CD8-positive, alpha-beta memory T cell (primary cell): Measurements from ENCODE around the gene CDHR2. TPM values are rescaled to one million over a fixed set of nuclear protein-coding genes. Genes with fewer than 3 reads are reported as not detected.

Source experiments
- CTCF ChIA-PET: fragments of 350-600 bp; sonication (Branson Sonifier 250); formaldehyde crosslinking; loops from one replicate; lab custom pipeline; 2021; ENCODE audit warnings: antibody characterized with exemption; lab: Charles Lee
- POLR2A ChIA-PET: fragments of 350-600 bp; sonication (Branson Sonifier 250); formaldehyde crosslinking; loops from one replicate; lab custom pipeline; 2021; ENCODE audit warnings: antibody characterized with exemption; lab: Charles Lee
- DNase-seq, 5 donors: peaks; one replicate each; pipeline versions ENCODE4 v3.0.0 to v3.0.0-alpha.2; 2020 to 2022; ENCODE audit warnings: mixed read lengths in 1 of 5
- H3K27ac ChIP-seq: one replicate; pipeline ENCODE4 v1.7.0; 2013; ENCODE audit warnings: low read depth, mild to moderate bottlenecking, low read length, moderate library complexity
- H3K27me3 ChIP-seq: 2 replicates; pipeline ENCODE4 v1.7.0; 2013; ENCODE audit warnings: low read length, mild to moderate bottlenecking; ENCODE audit not compliant: insufficient read depth, poor library complexity, severe bottlenecking
- H3K36me3 ChIP-seq: 2 replicates; pipeline ENCODE4 v1.7.0; 2013; ENCODE audit warnings: mild to moderate bottlenecking, low read length, moderate library complexity; ENCODE audit not compliant: insufficient read depth
- H3K4me1 ChIP-seq: 2 replicates; pipeline ENCODE4 v1.7.0; 2013; ENCODE audit warnings: mild to moderate bottlenecking, low read length, moderate library complexity; ENCODE audit not compliant: insufficient read depth
- H3K4me3 ChIP-seq: 2 replicates; pipeline ENCODE4 v1.7.0; 2013; ENCODE audit warnings: mild to moderate bottlenecking, low read length
- H3K9me3 ChIP-seq: 2 replicates; pipeline ENCODE4 v1.7.0; 2013; ENCODE audit warnings: mild to moderate bottlenecking, low read length
- H3K27ac Mint-ChIP-seq, 8 donors: one replicate each; pipeline ENCODE4 v1.8.0; 2020 to 2021; ENCODE audit warnings: mixed read lengths in 8 of 8, mild to moderate bottlenecking in 6 of 8, inconsistent platforms in 3 of 8, moderate library complexity in 3 of 8
- H3K27me3 Mint-ChIP-seq, 2 donors: one replicate each; pipeline ENCODE4 v1.8.0; 2020 to 2021; ENCODE audit warnings: mixed read lengths in 2 of 2, mild to moderate bottlenecking in 1 of 2, moderate library complexity in 1 of 2
- H3K36me3 Mint-ChIP-seq, 3 donors: one replicate each; pipeline ENCODE4 v1.8.0; 2020 to 2021; ENCODE audit warnings: mixed read lengths in 3 of 3, inconsistent platforms in 1 of 3, mild to moderate bottlenecking in 1 of 3
- H3K4me1 Mint-ChIP-seq, 3 donors: one replicate each; pipeline ENCODE4 v1.8.0; 2020 to 2021; ENCODE audit warnings: mixed read lengths in 3 of 3, inconsistent platforms in 1 of 3, mild to moderate bottlenecking in 1 of 3
- H3K4me3 Mint-ChIP-seq, 7 donors: one replicate each; pipeline ENCODE4 v1.8.0; 2020 to 2021; ENCODE audit warnings: mixed read lengths in 7 of 7, mild to moderate bottlenecking in 6 of 7, moderate library complexity in 4 of 7, inconsistent platforms in 2 of 7
- H3K9me3 Mint-ChIP-seq, 5 donors: one replicate each; pipeline ENCODE4 v1.8.0; 2020 to 2022; ENCODE audit warnings: mixed read lengths in 5 of 5, mild to moderate bottlenecking in 3 of 5, moderate library complexity in 2 of 5, inconsistent platforms in 1 of 5
- polyA plus RNA-seq: library from polyadenylated mRNA; unstranded; fragments of 300-500 nt; fragmentation: Illumina TruSeq; gene quantifications from one replicate; pipeline ENCODE4 v1.2.3, GENCODE V29; 2021
- total RNA-seq, 2 experiments: library from RNA; stranded (reverse); gene quantifications; one replicate each; pipeline ENCODE4 v1.2.3, GENCODE V29; 2021

Gene CDHR2
- total and polyA plus RNA-seq, 3 experiments from 2014 or later = 0.49 to 1.1 TPM; not detected in 1

DNA sequence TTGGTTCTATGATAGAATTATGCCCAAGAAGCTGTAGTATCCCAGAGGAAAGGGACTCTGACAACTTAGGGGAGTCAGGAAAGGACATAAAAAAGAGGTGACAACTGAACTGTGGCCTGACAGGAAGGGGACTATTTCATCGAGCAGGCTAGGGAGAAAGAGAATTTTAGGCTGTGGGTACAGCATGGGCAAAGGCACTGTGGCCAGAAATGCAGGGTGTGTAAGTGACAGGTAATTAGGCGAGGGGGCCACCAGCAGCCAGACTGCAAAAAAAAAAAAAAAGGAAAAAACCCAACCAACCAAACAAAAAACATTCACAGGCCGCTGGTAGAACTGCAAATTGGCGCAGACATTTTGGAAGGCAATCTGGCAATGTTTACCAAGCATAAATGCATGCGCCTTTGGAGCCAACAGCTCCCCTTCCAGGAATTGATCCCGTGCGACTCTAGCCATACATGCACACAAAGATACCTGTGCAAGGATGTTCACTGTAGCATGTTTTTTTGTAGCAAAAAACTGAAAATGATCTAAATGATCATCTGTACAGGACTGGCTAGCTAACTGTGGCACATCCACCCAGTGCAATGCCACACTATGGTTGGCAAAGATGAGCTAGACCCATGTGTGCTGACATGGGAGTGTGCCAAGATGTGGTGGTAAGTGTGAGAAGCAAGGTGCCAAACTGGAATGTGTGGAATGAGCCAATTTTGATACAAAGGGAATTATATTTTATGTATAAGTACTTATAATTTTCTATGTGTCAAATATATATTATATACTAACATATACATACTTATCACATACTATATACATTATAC is 82.5 kb downstream of the CDHR2 start:
- Histone ChIP-seq H3K27me3 (peaks cover 49% of the 10 kb centered on the region), H3K4me3 (no peak overlapping the region), H3K4me1 (peaks cover 6% of the 10 kb centered on the region), H3K27ac (no peak overlapping the region), H3K9me3 (no peaks in the 10 kb centered on the region), H3K36me3 (no peaks in the 10 kb centered on the region)
- H3K4me1 Mint-ChIP-seq = peaks cover 7 to 23% (median 14%) of the 10 kb centered on the region in 3 donors
- H3K27ac Mint-ChIP-seq = peak overlapping the region in 1 of 8 donors; percentile 17
- CTCF ChIA-PET = interaction anchor here (1.3 to 2.3 kb wide), 4 partner anchors 16 to 29 kb away, joined by 4 to 10 read pairs (median 9); partner anchors contain the start of gene TSPAN17
- peak overlapping the region in 1 of 7 donors; percentile 12 for H3K4me3 Mint-ChIP-seq
- H3K36me3 Mint-ChIP-seq = peaks cover 0 to 2% (median 0%) of the 10 kb centered on the region in 3 donors
- peaks cover 55 to 74% of the 10 kb centered on the region in 2 donors for H3K27me3 Mint-ChIP-seq
- POLR2A ChIA-PET = interaction anchor here (0.7 kb wide), 1 partner anchor 29 kb away, joined by 5 read pairs; no protein-coding TSS in a partner anchor
- peaks cover 0 to 3% (median 0%) of the 10 kb centered on the region in 5 donors for H3K9me3 Mint-ChIP-seq
- DNase-seq = no peak

DNA sequence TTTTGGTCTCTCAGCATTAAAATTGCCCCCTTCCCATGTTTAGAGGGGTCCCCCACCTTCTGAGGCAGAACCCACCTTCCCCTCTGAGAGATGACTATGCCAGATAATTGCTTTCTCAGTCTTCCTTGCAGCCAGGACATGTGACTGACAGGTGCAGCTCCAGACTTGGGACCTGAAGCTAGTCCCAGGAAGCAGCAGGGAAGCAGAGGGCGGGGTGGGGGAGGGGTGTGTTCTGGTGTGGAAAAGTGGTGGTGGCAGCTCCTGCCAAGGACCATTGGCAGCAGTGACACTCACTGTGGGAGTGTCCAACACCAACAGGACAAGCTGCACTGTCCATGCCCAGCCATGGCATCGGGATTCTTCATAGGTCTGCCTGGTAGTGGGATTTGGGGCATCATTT is 83.6 kb downstream of the CDHR2 start:
- H3K27ac Mint-ChIP-seq = no peak overlapping the region
- H3K4me1 Mint-ChIP-seq = peaks cover 7 to 23% (median 14%) of the 10 kb centered on the region in 3 donors
- Histone ChIP-seq H3K27ac (no peak overlapping the region), H3K9me3 (no peaks in the 10 kb centered on the region), H3K27me3 (peaks cover 48% of the 10 kb centered on the region), H3K36me3 (no peaks in the 10 kb centered on the region), H3K4me1 (peaks cover 6% of the 10 kb centered on the region), H3K4me3 (no peak overlapping the region)
- H3K27me3 Mint-ChIP-seq = peaks cover 63 to 64% of the 10 kb centered on the region in 2 donors
- H3K4me3 Mint-ChIP-seq = no peak overlapping the region
- POLR2A ChIA-PET = no interaction called here
- CTCF ChIA-PET = interaction anchor here (0.5 to 1.8 kb wide), 4 partner anchors 25 to 478 kb away, joined by 3 to 9 read pairs (median 3); no protein-coding TSS in a partner anchor
- H3K36me3 Mint-ChIP-seq = peaks cover 0 to 2% (median 0%) of the 10 kb centered on the region in 3 donors
- DNase-seq = no peak
- peaks cover 0 to 3% (median 0%) of the 10 kb centered on the region in 5 donors for H3K9me3 Mint-ChIP-seq

DNA sequence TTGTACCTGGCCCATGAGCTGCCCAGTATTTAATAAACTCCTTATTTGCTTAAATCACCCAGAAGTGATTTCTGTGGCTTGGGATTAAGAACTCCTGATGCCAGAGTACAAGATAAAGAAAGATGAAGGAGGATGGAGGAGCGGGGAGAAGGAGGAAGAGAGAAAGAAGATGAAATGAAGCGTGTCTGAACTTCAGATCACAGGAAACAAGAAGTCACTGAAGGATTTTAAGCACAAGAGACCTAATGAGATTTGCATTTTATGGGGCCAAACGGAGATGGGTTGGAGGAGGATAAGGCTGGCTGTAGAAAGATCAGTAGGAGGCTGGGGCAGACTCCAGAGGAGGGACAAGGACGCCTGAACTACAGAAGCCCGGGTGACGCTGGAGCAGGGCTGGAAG is 84.5 kb downstream of the CDHR2 start:
- no peaks in the 10 kb centered on the region for H3K36me3 Mint-ChIP-seq
- Histone ChIP-seq H3K27me3 (peaks cover 42% of the 10 kb centered on the region), H3K9me3 (no peaks in the 10 kb centered on the region), H3K4me1 (peaks cover 6% of the 10 kb centered on the region), H3K27ac (no peak overlapping the region), H3K36me3 (no peaks in the 10 kb centered on the region), H3K4me3 (no peak overlapping the region)
- peaks cover 7 to 19% (median 10%) of the 10 kb centered on the region in 3 donors for H3K4me1 Mint-ChIP-seq
- no peak overlapping the region for H3K4me3 Mint-ChIP-seq
- no peak overlapping the region for H3K27ac Mint-ChIP-seq
- ChIA-PET CTCF (interaction anchor here (1.0 to 1.1 kb wide), 3 partner anchors 24 to 217 kb away, joined by 3 read pairs; no protein-coding TSS in a partner anchor), POLR2A (interaction anchor here (1.1 kb wide), 1 partner anchor 13 kb away, joined by 3 read pairs; the partner anchor contains the start of gene TSPAN17)
- peaks cover 54 to 55% of the 10 kb centered on the region in 2 donors for H3K27me3 Mint-ChIP-seq
- peaks cover 0 to 3% (median 0%) of the 10 kb centered on the region in 5 donors for H3K9me3 Mint-ChIP-seq
- DNase-seq = no peak

DNA sequence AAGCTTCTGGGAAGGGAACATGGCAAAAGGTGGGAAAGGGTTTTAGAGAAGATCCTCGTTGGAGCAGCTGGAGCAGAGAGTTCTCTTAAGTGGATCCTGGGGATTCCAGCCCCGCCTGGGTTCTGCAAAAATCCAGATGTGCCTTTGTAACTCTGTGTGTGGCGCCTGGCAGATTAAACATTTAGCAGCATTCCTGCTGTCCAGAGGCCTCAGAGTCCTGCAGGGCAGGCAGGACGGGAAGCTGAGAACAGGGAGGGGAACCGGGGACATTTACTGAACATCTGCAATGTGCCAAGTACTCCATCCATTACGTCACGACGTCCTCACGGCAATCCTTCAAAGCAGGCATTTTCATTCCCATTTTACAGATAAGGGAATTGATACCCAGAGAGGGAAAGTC is 87.3 kb downstream of the CDHR2 start:
- Mint-ChIP-seq H3K9me3 (peaks cover 0 to 3% (median 0%) of the 10 kb centered on the region in 5 donors), H3K36me3 (no peaks in the 10 kb centered on the region), H3K27ac (no peak overlapping the region), H3K27me3 (peaks cover 36 to 44% of the 10 kb centered on the region in 2 donors), H3K4me3 (no peak overlapping the region), H3K4me1 (no peaks in the 10 kb centered on the region)
- H3K36me3 ChIP-seq = no peaks in the 10 kb centered on the region
- ChIA-PET POLR2A (no interaction called here), CTCF (interaction anchor here (0.6 to 1.8 kb wide), 2 partner anchors 24 to 208 kb away, joined by 3 to 7 read pairs; no protein-coding TSS in a partner anchor)
- peaks cover 16% of the 10 kb centered on the region for H3K27me3 ChIP-seq
- no peaks in the 10 kb centered on the region for H3K4me1 ChIP-seq
- H3K9me3 ChIP-seq = no peaks in the 10 kb centered on the region
- no peak overlapping the region for H3K27ac ChIP-seq
- DNase-seq = no peak
- H3K4me3 ChIP-seq = no peak overlapping the region

DNA sequence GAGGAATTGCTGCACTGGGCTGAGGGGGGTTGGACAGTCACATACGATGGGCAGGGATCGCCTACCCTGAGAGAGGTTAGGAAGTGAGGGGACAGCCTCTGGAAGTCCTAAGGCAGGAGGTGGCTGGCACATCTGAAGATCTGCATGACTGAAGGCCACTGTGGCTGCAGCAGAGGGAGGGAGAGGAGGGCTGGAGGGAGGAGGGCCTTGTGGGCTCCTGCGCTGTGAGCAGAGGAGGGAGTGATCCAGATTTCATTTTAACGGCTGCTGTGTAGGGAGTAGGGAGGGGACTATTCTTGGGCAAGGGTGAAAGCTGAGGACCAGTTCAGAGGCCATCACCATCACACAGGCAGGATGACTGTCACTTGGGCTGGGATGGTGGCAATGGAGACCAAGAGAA is 88.4 kb downstream of the CDHR2 start:
- Mint-ChIP-seq H3K36me3 (no peaks in the 10 kb centered on the region), H3K4me1 (no peaks in the 10 kb centered on the region), H3K27me3 (peaks cover 25 to 43% of the 10 kb centered on the region in 2 donors), H3K9me3 (peaks cover 0 to 3% (median 0%) of the 10 kb centered on the region in 5 donors), H3K27ac (no peak overlapping the region), H3K4me3 (no peak overlapping the region)
- Histone ChIP-seq H3K4me1 (no peaks in the 10 kb centered on the region), H3K27me3 (peaks cover 14% of the 10 kb centered on the region), H3K9me3 (no peaks in the 10 kb centered on the region), H3K36me3 (no peaks in the 10 kb centered on the region), H3K27ac (no peak overlapping the region), H3K4me3 (no peak overlapping the region)
- ChIA-PET CTCF (no interaction called here), POLR2A (no interaction called here)
- no peak for DNase-seq

DNA sequence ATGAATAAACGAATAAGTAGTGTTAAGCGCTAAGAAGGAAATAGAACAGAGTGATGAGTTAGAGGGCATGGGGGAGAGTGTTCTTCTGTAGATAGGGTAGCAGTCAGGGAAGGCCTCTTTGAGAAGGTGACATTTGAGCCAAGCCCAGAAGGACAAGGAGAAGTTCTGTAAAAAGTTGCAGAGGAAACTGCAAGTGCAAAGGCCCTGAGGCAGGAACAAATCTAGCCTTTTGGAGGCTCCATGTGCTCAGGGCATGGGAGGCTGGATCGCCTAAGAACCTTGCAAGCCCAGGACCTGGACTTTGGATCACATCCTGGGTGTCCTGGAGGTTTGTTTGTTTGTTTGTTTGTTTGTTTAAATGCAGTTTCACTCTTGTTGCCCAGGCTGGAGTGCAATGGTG is 89.3 kb downstream of the CDHR2 start:
- no peak overlapping the region for H3K27ac Mint-ChIP-seq
- H3K4me3 Mint-ChIP-seq = no peak overlapping the region
- Histone ChIP-seq H3K27me3 (peaks cover 14% of the 10 kb centered on the region), H3K27ac (no peak overlapping the region), H3K36me3 (no peaks in the 10 kb centered on the region), H3K4me3 (no peak overlapping the region), H3K9me3 (no peaks in the 10 kb centered on the region), H3K4me1 (no peaks in the 10 kb centered on the region)
- no peaks in the 10 kb centered on the region for H3K4me1 Mint-ChIP-seq
- ChIA-PET POLR2A (no interaction called here), CTCF (interaction anchor here (2.2 kb wide), 1 partner anchor 22 kb away, joined by 10 read pairs; no protein-coding TSS in a partner anchor)
- peaks cover 18 to 37% of the 10 kb centered on the region in 2 donors for H3K27me3 Mint-ChIP-seq
- no peaks in the 10 kb centered on the region for H3K36me3 Mint-ChIP-seq
- DNase-seq = no peak
- H3K9me3 Mint-ChIP-seq = peaks cover 0 to 3% (median 0%) of the 10 kb centered on the region in 5 donors

DNA sequence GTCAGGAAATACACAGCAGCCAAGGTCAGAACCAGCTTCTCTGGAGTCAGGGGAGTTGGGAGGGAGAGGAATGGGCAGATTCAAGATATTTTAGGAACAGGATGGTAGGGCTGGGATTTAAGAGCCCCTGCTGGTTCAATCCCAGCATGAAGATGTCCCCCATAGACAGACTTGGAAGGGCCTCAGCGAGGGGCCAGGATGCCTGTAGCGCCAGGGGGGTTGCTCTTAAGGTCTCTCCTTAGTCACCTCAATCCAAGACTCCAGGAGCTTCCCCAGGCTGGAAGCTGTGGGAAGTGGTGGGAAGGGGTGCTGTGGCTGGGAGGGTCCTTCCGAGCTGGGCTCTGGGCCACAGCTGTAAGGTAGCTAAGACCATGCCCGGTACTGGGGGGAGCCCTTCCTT is 90.1 kb downstream of the CDHR2 start:
- H3K4me1 Mint-ChIP-seq = no peaks in the 10 kb centered on the region
- no peak for DNase-seq
- H3K36me3 ChIP-seq = no peaks in the 10 kb centered on the region
- peaks cover 0 to 3% (median 0%) of the 10 kb centered on the region in 5 donors for H3K9me3 Mint-ChIP-seq
- H3K36me3 Mint-ChIP-seq = no peaks in the 10 kb centered on the region
- no peaks in the 10 kb centered on the region for H3K4me1 ChIP-seq
- H3K27ac ChIP-seq = no peak overlapping the region
- ChIA-PET POLR2A (no interaction called here), CTCF (interaction anchor here (2.2 kb wide), 1 partner anchor 22 kb away, joined by 10 read pairs; no protein-coding TSS in a partner anchor)
- peaks cover 10% of the 10 kb centered on the region for H3K27me3 ChIP-seq
- no peaks in the 10 kb centered on the region for H3K9me3 ChIP-seq
- no peak overlapping the region for H3K27ac Mint-ChIP-seq
- peaks cover 10 to 31% of the 10 kb centered on the region in 2 donors for H3K27me3 Mint-ChIP-seq
- H3K4me3 ChIP-seq = no peak overlapping the region
- no peak overlapping the region for H3K4me3 Mint-ChIP-seq

DNA sequence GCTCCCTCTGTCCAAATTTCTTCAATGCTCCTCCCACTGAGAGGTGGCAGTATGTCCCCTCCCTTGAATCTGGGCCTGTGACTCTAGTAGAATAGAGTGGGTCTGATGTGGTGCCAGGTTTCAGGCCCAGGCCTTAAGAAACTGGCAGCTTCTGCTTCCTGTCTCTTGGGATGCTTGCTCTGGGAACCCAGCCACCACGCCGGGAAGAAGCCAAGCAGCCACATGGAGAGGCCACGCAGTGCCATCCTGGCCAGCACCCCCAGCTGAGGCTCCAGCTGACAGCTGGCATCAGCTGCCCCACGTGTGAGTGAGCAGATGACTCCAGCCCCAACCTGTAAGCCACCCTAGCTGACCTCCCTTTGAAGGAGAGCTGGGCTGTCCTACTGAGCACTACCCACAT is 90.8 kb downstream of the CDHR2 start:
- H3K4me3 ChIP-seq = no peak overlapping the region
- no peaks in the 10 kb centered on the region for H3K4me1 ChIP-seq
- DNase-seq = no peak
- no peak overlapping the region for H3K27ac ChIP-seq
- Mint-ChIP-seq H3K27ac (peak overlapping the region in 1 of 8 donors; percentile 6), H3K27me3 (peaks cover 6 to 25% of the 10 kb centered on the region in 2 donors), H3K9me3 (peaks cover 0 to 3% (median 0%) of the 10 kb centered on the region in 5 donors), H3K4me3 (no peak overlapping the region), H3K4me1 (no peaks in the 10 kb centered on the region), H3K36me3 (no peaks in the 10 kb centered on the region)
- H3K36me3 ChIP-seq = no peaks in the 10 kb centered on the region
- H3K9me3 ChIP-seq = no peaks in the 10 kb centered on the region
- POLR2A ChIA-PET = no interaction called here
- H3K27me3 ChIP-seq = peaks cover 6% of the 10 kb centered on the region
- CTCF ChIA-PET = interaction anchor here (1.0 to 2.2 kb wide), 2 partner anchors 17 to 21 kb away, joined by 3 to 10 read pairs; no protein-coding TSS in a partner anchor
